ENCODE data around the gene SERTAD2.

The SERTAD2 gene

DNA sequence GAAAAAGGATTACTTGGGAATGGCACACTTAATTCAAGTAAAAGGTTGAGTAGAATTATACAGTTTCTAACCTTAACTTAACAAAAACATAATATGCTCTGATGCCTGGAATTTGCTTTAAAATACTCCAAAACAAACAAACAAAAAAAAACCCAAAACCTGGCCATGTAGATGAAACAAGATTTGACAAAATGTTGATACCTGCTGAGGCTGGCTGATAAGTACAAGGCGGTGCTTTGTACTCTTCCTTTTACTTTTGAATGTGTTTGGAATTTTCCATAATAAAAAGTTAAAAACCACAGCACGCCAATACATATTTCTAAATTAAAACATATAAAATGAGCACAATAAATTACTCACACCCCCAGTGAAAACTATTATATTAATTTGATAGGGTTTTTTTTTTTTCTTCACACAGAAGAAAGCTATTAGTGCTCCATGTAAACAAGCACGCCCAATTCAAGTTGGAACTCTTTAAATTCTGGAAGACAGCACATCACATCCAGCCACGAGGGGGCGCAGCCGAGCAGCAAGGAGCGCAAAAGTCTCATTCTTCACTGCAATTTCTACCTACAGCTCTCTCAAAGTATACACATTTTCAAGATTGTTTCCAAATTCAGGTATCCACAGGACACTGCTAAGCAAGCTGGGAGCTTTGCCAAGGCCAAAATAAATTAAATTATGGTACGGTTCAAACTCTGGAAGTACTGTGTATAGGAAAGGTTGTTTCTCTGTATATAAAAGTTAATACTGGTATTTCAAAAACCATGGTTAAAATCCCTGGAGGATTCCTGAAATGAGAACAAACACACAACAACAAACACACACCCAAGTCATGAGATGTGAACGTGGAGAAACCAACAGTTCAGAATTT lies 7.5 kb downstream of the SERTAD2 start:
- ATAC-seq: no peak

DNA sequence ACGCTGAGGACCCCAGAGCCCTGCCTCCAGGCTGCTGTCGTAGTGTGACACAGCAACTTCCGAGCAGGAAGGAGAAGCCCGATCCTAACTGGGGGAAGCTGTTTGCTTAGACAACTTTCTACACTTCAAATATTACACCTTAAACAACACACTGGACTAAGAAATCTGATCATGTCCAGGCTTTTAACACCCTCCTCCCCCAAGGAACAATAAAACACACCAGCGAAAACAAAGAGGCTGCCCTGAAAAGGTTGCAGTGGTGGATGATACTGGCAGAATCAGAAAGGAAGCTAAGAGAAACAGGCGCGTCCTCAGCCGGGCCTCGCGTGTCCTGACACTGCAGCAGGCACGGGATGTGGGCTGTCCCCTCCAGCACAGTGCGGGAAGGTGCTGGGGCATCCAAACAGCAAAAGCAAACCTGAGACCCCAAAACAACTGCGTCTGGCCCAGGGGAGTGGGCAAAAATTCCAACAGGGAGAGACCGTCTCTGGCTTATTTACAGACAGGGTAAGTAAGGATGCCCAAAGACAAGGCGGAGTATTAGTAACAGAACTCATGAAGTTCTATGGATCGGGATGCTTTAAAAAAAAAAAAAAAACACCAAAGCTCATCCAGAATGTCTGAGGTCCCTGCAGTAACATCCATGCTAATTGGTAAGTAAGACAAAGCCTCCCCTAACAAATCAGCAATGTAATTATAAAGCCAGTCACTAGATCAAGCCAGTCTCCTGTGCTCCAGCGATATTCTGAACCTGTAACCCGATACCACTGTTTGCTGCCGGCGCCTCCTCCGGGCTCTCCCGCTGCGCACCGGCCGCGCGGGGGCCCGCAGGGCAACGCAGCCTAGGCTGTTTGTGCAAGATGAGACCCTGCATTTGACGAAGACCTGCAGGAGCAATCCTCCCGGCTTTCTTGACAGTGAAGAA lies 9.0 kb downstream of the SERTAD2 start:
- peak; percentile 52 to 54 for ATAC-seq

DNA sequence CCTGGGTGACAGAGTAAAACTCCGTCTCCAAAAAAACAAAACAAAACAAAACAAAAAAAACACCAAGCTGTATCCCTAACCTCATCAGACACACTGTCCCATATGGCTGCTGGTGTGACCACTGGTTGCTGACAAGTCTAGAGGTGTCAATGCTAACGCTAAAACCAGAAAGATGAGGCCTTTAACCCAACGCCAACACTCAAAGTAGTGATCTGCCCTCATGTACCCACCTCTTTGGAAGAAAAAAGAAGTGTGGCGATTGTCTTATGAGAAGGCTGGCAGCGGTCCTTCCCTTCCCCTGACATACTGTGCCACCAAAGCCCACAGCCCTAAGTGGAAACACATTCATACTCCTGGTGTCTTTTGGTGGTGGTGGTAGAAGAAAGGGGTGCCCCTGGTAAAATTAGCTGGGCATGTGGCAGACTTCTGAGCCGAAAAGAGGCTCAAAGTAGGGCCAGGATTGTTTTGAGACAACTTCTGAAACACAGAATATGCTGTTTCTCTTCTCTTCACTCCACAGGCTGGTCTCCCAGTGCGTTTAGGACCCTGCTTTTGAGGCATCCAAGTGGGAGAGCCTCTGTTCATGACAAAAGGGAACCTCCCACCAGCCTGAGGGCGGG lies 9.8 kb downstream of the SERTAD2 start:
- no peak for ATAC-seq

DNA sequence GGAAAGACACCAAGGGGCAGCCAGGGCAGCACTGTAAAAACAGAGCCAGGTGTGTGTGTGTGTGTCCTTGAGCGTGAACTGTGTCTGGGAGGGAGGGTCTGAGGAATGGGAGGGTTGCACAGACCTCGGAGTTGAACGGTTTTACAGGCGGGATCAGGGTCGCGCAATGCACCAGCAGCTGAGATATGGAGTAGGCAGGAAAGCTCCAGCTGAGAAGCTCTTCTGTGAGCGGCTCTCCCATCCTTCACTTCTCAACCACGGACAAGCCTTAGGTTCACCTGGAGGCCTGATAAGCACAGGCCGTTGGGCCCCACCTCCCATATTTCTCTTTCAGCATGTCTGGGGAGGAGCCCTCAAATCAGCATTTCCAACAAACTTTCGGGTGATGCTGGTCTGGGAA lies 12.1 kb downstream of the SERTAD2 start:
- ATAC-seq: no peak

DNA sequence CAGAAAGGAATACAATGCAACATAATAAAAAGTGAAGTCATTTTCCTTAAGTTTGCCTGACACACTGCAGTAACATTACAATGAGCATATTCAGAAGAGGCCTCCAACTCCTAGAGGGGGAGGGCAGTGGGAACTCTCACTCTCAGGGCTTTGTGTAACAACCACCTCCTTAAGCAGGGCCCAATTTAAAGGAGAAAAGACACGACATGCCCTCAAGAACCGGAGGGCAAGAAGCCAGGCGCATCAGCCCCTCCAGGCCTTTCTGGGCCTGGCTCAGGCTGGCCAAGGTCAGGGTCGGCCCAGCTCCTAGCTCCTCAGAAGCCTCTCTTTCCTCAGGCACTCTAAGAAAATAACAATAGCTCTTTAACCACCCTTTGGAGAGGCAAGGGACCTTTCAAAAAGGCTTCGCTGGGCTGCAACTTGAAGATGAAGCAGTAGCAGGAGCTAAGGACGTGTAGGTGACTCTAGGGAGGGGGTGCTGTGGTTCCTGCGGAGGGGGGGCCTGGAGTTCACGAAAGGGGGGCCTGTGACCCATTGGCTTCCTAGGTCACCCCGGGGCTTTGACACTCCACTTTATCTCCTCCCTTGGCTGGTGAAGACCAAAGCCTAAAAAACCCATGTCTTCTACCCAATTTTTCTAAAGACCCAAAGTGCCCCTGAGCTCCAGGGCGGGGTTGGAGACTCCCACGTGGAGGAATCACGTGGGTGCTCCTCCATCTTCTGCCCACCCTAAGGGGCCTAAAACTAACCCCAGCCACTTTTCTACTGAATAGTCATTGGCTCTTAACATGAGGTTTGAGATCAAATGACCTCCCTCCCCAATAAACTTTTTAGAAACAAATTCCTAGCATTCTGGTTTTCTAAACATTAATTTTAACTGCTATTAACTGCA lies 13.3 kb downstream of the SERTAD2 start:
- ATAC-seq: no peak

DNA sequence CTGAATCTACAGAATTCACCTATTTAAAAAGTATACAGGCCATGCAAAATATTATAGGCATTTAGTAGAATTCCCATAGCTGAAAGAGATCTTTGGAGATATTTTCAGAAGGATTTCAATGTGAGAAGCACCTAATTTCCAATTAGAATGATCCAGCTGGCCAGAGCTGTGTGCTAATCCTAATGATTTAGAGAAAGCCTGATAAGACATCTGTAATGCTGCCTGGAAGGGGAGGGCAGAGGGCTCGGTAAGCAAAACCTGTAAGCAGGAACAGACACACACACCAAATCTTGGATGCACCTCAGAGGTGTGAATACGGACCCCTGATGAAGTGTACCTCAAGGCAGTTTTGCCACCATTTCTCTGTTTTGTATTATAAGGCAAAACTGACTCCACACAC lies 14.0 kb downstream of the SERTAD2 start:
- no peak for ATAC-seq

DNA sequence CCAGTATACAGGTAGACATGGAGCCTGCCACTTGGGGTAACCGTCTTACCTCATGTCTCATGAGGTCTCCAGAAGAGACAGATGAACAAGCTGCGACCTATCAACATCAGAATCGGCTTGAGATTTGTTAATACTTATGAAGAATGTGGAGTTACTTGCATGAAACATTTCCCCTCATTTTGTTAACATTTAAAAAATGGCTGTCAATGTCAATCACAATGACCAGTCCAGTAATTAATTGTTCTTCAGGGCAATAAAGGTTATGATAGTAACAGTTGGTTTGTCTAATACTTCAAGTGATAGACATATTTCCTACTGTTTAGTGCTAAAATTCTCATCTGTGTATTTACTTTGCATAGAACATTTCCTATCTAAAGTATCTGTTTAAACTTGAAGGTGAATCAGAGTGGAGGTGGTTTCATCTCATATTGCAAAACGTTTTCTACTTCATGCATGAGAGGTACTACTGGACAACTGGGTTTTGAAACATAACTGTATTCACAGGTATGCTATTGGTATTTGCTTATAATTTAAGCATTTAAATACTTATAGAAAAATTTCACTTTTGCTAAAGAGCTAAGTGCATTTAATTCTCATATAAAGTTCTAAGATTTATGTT lies 15.1 kb downstream of the SERTAD2 start:
- no peak for ATAC-seq

DNA sequence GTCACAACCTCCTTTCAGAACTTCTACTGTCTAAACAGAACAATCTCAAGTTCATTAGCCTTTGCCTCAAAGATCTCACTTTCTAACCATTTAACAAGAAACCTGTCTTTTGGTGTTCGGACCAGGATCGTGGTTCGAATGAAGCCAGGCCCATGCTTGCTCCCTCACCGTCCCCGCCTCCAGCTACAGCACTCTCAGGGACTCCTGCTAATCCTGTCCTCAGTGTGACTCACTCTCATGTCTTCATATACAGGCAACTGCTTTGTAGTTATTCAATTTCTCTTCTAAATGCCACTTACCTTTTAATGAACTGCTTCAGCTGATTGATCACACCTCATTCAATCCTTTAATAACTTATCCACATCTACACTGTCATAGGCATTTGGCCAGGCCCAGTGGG lies 15.8 kb downstream of the SERTAD2 start:
- ATAC-seq: peak; percentile 52 to 62

DNA sequence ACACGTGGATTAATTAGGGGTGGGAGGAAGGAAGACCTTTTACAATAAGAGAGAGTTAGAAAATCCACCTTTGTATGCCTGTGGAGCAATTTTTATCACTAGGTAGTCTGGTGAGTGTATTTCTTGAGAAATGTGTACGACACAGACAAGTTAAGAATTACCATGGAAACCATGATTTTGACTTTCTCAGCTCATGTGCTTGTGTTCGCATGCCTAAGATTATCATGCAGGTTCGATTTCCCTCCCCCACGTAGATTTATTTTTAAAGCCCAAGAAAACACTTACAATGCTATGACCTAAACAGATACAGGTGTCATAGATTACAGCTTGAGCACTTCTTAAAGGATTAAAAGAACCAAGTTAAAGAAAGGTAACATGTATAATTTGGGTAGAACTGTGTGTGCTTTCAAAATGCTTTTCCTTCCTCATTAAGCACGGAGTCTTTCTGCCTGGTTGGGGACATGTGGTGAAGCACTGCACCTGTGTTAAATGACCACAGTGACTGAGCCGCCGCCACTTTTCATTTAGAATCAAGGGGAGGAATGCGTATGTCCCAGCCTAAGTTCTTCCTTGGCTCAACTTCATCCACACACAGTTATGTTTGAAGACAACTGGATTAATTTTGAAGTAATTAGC lies 16.6 kb downstream of the SERTAD2 start:
- peak; percentile 43 to 48 for ATAC-seq

DNA sequence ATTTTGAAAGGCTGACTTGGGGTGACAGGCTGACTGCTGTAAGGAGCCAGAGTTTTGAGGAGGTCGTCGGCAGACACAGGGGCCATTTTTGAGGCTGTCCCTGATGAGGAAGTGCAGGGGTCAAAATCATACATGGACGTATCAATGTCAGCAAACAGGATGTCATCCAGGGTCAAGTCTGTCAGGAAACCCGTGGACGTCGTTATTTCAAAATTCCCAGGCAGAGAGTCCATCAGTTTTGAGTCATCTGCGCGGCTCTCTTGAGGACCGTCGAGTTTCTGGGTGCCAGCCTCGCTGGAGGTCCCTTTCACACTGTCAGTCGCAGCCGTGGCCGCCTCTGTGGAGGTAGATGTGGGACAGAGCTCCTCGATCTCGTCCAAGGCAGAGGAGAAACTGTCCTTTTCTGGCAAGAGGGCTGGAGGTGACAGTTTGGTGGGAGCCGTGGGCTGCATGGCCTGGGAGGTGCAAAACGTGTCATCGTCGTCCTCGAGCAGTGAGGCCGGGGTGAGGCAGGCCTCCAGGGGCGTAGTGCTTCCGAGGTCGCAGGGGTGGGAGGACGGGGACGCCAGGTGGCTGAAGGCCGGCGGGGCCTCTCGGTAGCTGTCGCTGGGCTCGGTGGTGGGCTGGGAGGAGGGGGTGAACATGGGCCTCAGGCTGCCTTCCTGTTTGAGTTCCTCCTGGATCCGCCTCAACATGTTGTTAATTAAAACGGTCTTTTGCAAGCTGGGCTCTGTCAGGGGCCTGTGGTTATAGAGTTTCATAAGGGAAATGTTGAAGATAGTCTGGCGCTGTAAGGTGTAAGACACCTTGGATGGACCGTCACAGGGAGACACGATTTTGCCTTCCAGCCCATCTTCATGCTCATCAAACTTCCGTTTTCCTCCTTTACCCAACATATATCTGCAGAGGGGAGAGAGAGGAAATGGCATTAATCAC lies 17.5 kb downstream of the SERTAD2 start:
- ATAC-seq: peak; percentile 9 to 17

DNA sequence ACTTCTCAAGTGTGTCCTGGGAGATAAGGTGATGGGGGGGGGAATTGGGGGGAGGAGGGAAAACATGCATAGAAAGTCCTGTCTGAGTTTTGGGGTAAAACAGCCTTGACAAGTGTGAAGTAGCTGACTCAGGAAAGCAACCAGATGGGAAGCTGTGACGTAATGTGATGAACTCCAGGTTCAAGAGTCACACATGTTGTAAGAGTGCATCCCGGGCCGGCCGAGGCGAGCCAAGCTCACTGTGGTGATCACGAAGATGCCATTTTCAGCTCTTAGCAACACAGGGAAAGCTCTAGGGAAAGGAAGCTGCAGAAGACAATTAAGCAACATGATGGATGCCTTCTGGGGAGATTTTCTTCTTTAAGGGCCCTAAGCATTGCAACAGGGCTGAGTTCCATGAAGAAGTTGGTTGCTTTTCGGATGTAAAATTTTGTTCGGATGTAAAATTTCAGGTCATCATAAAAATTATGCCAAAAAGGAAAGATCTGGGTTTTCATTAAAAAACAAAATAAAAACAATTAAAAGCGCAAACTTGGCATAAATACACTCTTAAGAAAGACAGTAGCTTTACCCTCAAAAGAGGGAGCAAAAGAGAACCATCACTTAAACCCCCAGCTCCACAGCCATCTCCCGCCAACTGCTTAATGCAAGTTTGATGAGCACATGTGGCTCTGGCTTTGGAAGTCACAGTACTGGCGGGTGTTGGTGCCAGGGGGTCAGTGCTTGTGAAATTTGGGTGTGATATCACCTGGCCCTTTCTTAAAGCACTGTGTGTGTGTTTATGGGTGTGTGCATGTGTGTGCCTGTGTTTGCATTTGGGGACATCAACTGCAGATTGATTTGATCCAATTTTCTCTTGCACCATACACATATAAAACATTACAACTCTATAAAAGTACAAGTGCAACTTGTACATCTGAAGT lies 19.1 kb downstream of the SERTAD2 start:
- ATAC-seq: no peak

DNA sequence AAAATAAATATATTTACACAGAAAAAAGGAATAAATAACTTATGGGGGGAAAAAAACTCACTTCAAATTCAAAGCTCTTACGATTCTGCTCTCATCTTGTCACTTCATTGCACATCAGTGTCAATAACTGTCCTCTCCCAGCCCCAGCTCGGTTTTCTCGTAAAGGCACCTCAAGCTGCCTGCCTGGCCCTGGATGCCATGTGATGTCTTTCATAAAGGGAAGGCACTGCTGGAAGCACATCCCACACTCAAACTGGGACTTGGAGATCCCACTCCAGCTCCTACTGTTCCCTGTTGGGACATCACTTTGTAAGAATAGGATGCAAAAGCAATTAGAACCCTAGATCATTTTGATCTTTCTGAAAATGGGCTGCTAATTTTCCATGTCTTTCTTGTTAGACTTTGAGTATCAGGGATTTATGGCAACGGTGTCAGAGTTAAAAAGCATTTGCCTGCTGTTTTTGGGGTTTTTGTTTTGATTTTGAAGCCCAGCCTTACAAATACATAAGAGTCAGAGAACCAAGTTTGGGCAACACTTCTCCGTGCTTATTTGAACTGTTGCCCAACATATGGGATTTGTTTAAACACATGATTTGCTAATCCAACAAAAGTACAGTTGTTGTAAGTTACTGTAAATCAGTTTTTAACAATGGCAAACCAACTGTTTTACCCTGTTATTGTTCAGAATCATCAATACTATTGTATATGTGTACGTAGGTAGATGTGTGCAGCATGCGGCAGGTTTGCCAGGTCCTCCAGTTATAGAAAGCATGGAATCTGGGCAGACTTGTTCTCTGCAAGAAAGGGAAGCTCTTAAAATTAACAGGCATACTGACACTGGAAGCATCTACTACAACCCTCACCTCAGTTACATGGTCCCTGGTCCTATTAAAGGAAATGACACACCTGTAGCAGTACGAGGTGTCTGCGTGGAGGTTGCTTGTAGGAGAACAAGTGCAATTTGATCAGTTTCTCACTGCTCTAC lies 20.6 kb downstream of the SERTAD2 start:
- no peak for ATAC-seq

DNA sequence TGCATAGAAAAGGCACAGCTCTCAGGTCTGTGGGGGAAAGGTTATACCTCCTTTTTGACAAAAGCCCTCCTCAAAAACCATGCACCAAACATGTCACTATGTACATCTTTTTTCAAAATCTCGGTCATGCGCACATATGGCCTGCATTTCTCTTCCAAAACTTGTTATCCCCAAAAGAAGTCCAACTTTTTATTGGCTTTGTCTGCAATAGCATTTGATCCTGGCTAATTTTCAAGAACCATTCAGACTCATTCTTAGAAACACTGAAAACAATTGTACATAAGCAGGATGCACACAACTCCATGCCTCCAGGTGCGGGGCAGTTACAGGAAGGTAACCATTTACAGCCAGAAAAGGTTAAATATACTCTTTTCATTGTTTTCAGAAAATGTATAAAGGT lies 21.9 kb downstream of the SERTAD2 start:
- no peak for ATAC-seq

DNA sequence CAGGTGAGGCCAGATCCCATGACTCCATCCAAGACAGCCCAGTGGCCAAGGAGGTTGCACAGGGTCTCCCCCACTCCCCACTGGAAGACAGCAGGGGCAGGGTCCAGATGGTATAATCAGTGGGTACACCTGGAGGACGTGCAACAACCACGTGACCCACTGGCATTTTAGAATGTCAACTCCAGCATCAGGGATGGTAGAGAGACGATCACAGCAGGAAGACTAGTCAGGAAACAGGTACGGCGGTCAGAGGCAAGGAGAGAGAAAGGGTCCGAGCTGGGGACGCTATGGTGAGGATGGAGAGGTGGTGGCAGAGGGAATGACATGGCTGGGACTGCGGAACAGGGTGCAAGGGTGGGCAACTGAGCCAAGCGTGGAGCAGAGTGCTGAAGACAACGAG lies 23.0 kb downstream of the SERTAD2 start:
- no peak for ATAC-seq

DNA sequence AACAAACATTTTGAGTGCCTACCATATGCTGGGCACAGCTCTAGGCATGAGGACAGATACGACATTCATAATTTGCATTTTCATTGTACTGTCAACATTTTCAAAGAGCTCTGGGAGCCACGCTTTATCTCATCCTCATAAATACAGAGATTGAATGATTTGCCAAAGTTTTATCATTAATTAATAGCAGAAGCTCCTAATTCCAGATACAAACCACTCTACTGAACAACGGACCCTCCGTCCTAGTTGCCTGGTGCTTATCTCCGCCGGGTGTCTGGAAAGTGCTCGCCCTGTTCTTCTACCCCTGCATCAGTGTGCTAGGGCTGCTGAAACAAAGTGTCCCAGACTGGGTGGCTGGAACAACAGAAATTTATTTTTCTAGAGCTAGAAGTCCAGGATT lies 23.8 kb downstream of the SERTAD2 start:
- ATAC-seq: no peak

DNA sequence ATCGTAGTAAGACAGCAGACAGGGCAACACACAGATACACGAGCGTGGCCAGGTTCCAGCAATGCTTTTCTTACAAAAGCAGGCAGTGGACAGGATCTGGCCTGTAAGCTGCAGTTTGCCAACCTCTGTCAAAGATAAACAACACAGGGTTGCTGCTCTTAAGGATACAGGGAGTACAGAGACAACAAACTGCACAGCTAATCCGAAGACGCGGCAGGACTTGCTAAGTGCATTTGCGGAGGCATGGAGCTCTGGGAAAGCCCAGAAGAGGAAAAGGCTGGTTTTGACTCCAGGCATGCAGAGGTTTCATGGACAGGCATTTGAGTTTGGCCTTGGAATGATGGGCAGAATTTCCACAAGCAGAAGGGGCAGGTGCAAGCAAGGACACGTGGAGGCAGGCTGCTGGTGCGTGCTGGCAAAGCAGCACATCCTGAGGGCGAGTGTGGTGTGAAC lies 24.4 kb downstream of the SERTAD2 start:
- ATAC-seq: no peak
